Progenitor cell of endocrine pancreas (in vitro differentiated cells): ENCODE data around the gene SAYSD1. TPM values are rescaled to one million over a fixed set of nuclear protein-coding genes. Genes with fewer than 3 reads are reported as not detected.

Source experiments
- DNase-seq: peaks from one replicate; pipeline ENCODE4 v3.0.0; 2021; ENCODE audit warnings: low spot score; ENCODE audit not compliant: unreplicated experiment
- H3K27ac Mint-ChIP-seq: 2 replicates; pipeline ENCODE4 v1.8.0; 2021; ENCODE audit warnings: mild to moderate bottlenecking, moderate library complexity, mixed read lengths
- H3K27me3 Mint-ChIP-seq: 2 replicates; pipeline ENCODE4 v1.8.0; 2021; ENCODE audit warnings: mixed read lengths
- H3K36me3 Mint-ChIP-seq: 2 replicates; pipeline ENCODE4 v1.8.0; 2022; ENCODE audit warnings: mixed read lengths; ENCODE audit not compliant: insufficient read depth
- H3K4me1 Mint-ChIP-seq: 2 replicates; pipeline ENCODE4 v1.8.0; 2021; ENCODE audit warnings: low read depth, mixed read lengths
- H3K4me3 Mint-ChIP-seq: 2 replicates; pipeline ENCODE4 v1.8.0; 2021; ENCODE audit warnings: low read depth, mild to moderate bottlenecking, moderate library complexity, mixed read lengths
- H3K9me3 Mint-ChIP-seq: 2 replicates; pipeline ENCODE4 v1.8.0; 2021; ENCODE audit warnings: low read depth, mixed read lengths
- CTCF ChIP-seq: fragments of 200-600 bp; sonication (generic); IDR thresholded peaks from one replicate; pipeline ENCODE4 v1.5.0; 2021; ENCODE audit warnings: antibody characterized with exemption, mild to moderate bottlenecking; ENCODE audit not compliant: unreplicated experiment
- total RNA-seq: library from RNA; stranded (reverse); gene quantifications from 2 replicates; pipeline ENCODE4 v1.2.1, GENCODE V29; 2021

The SAYSD1 gene
- total RNA-seq, 1 donor from 2014 or later: 17.4 TPM

GRCh38 chr6:39075807-39076622 is 39.0 kb downstream of the SAYSD1 start:
- Mint-ChIP-seq H3K9me3 (no peaks in the 10 kb centered on the region), H3K27ac (no peak overlapping the region), H3K27me3 (peaks cover 12% of the 10 kb centered on the region), H3K36me3 (no peaks in the 10 kb centered on the region), H3K4me3 (no peak overlapping the region), H3K4me1 (peaks cover 2% of the 10 kb centered on the region)
- no peak for DNase-seq
- TF ChIP-seq CTCF: no peak

- no peak for TF ChIP-seq CTCF
- DNase-seq: no peak
- Mint-ChIP-seq H3K36me3 (no peaks in the 10 kb centered on the region), H3K27ac (peak overlapping the region; percentile 49), H3K4me3 (no peak overlapping the region), H3K4me1 (peaks cover 2% of the 10 kb centered on the region), H3K9me3 (no peaks in the 10 kb centered on the region), H3K27me3 (peaks cover 12% of the 10 kb centered on the region)
Observed at GRCh38 chr6:39075010-39075686, 39.8 kb downstream of the SAYSD1 start.

GRCh38 chr6:39074486-39074885 is 40.5 kb downstream of the SAYSD1 start:
- H3K4me3 Mint-ChIP-seq: no peak overlapping the region
- no peaks in the 10 kb centered on the region for H3K9me3 Mint-ChIP-seq
- no peak overlapping the region for H3K27ac Mint-ChIP-seq
- DNase-seq: no peak
- H3K27me3 Mint-ChIP-seq: peaks cover 12% of the 10 kb centered on the region
- no peak for TF ChIP-seq CTCF
- peaks cover 2% of the 10 kb centered on the region for H3K4me1 Mint-ChIP-seq
- no peaks in the 10 kb centered on the region for H3K36me3 Mint-ChIP-seq

- Mint-ChIP-seq H3K36me3 (no peaks in the 10 kb centered on the region), H3K27me3 (peaks cover 12% of the 10 kb centered on the region), H3K4me3 (no peak overlapping the region), H3K4me1 (peaks cover 2% of the 10 kb centered on the region), H3K9me3 (peaks cover 4% of the 10 kb centered on the region), H3K27ac (no peak overlapping the region)
- no peak for TF ChIP-seq CTCF
- no peak for DNase-seq
Observed at GRCh38 chr6:39073471-39074355, 41.3 kb downstream of the SAYSD1 start.

GRCh38 chr6:39072830-39073229 is 42.2 kb downstream of the SAYSD1 start:
- peaks cover 12% of the 10 kb centered on the region for H3K27me3 Mint-ChIP-seq
- no peaks in the 10 kb centered on the region for H3K36me3 Mint-ChIP-seq
- peaks cover 2% of the 10 kb centered on the region for H3K4me1 Mint-ChIP-seq
- no peak overlapping the region for H3K27ac Mint-ChIP-seq
- H3K9me3 Mint-ChIP-seq: peaks cover 4% of the 10 kb centered on the region
- H3K4me3 Mint-ChIP-seq: no peak overlapping the region
- no peak for TF ChIP-seq CTCF
- DNase-seq: no peak
